C1 segment of cervical spinal cord (tissue), 14 donors: ENCODE data around the gene SCAI.
"Not testable (repeated sequence)": the region's sequence is repeated elsewhere in the genome, so short reads cannot be mapped to it uniquely, and the experiment has no call there.

ENCODE experiments used
- DNase-seq, 14 donors: peaks; one replicate each; lab custom pipeline; 2025; lab: John Stamatoyannopoulos, UW

The SCAI gene

GRCh38 chr9:125143377-125144090 lies at the start of gene SCAI:
SCAI (minus strand) TSS chr9:125143528; CDS start chr9:125143437, 91 bp downstream.
- peak; percentile 71 to 99 (median 94) for DNase-seq

DNA sequence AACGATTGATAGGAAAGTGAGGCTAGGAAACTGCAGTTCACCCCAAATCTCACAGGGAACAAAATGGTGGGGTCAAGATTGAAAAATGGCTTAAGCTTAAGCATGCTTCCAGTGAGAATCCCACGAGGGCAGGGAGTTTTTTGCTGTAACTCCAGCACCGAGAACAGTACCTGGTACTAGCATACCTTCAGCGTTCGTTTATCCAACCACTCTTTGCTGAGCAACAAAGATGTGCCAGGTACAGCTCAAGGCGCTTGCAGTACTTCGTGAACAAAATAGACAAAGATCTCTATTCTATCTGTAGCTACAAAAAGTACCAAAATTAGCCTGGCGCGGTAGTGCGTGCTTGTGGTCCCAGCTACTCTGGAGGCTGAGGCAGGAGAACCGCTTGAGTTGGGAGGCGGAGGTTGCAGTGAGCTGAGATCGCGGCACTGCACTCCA lies 47.1 kb upstream of the SCAI start:
- DNase-seq, result peak in 2 of 14 donors; percentile 1 to 18

DNA sequence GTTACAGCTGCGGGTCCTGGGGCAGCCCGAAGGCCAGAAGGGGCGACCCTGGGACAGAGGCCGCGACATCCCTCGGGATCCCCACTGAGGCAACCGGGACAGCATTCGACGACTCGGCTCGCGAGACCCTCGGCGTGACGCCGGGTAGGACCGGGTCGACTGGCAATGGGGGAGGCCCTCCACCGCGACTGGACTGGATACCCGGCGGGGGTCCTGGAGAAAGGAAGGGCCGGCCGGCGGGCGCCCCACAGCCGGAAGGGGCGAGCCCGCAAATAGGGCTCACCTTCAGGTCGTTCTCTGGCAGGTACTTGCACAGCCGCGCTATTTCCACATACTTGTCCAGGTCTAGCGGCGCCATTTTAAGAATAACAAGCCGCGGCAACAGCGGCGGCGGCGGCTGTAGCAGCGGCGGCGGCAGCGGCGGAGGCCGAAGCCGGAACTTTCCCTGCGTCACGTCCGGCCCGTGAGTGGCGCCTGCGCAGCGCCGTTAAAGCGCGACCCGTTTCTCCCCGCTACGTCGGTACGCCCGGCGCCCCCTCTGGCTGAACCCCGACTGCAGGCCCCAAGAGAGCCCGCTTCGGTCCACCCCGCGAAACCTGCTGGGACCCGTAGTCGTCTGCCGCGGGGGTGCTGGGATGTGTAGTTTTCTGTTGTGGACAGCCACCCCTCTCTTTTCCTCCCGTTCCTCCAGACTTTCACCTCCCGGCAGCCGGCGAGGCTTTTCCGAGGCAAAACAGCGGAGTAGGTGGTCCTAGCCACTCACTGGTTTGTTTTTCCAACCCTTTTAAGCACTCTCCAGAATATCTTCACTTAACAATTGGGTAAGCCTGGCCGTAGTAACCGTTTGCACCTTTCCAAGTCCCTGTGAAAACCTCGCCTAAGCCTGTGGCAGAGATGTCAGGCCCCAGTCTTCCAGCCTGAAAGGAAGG lies 46.3 kb upstream of the SCAI start, which contains the start of gene PPP6C:
PPP6C (minus strand) TSS at position 443 of the 929 bp plus-strand sequence; CDS start at position 358, 85 bp downstream.
- DNase-seq, result peak; percentile 65 to 97 (median 95)

- DNase-seq, result peak in 2 of 14 donors; percentile 27 to 29
Measured at GRCh38 chr9:125189011-125189360, 45.7 kb upstream of the SCAI start.

DNA sequence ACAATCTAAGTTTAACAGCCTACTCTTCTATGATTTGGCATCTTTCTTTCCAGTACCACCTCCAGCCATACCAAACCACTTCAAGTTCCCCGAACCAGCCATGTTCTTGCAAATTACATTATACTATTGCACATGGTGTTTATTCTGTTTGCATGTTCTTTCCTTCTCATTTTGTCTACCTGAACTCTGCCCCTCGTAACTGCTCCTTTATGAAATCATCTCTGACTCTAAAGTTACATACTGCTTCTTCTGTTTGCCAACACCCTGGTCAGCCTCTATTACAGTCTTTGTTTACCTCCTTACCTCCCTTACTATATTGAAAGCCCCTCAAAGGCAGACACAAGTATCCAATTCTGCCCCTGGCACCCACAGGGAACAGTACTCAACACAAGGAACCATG lies 40.2 kb upstream of the SCAI start:
- DNase-seq, result no peak

DNA sequence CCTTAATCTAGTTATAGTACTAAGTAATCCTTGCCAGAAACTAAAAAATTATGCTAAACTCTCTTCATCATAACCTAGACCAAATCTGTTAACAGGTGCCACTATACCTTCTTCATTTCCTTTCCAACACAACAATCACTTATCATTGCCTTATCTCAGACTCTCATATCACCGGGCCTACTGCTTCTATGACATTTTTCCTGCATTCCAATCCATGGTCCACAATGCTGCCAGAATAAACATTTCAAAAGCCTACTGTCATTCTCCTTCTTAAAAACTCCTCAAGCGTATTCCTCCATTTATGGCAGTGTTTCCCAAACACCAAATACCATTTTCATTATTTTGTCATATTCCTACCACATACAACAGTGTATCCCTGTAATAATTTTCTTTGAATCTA lies 39.7 kb upstream of the SCAI start:
- DNase-seq, result no peak

- not testable (repeated sequence) for DNase-seq
Measured at GRCh38 chr9:125181756-125182155, 38.4 kb upstream of the SCAI start.

- no peak for DNase-seq
Measured at GRCh38 chr9:125180876-125181275, 37.5 kb upstream of the SCAI start.

DNA sequence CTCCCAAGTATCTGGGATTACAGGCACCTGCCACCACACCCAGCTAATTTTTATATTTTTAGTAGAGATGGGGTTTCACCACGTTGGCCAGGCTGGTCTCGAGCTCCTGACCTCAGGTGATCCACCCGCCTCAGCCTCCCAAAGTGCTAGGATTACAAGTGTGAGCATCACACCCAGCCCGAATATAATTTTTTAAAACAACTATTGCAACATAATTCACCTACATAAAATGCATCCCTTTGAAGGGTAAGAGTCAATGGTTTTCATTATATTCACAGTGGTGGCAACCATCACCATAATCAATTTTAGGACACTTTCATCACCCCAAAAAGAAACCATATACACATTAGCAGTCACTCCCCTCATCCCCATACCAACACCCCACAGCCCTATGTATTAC lies 36.4 kb upstream of the SCAI start:
- not testable (repeated sequence) for DNase-seq

- no peak for DNase-seq
Measured at GRCh38 chr9:125177888-125178287, 34.6 kb upstream of the SCAI start.

DNA sequence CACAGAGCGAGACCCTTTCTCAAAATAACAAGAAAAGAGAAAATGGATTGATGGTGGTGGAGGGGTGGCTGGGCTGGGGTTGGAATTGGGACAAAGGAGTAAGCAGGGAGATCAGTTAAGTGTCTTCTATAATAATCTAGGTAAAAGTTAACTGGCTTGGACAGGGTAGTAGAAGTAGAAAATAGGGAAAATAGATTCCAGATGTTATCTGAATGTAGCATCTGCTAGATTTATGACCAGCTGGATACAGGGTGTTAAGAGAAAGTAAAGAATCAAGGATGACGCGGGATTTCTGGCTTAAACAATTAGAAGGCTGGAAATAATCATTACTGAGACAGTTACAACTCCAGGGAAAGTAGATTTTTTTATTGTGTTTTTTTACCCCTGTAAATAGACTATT lies 33.3 kb upstream of the SCAI start:
- DNase-seq, result no peak

DNA sequence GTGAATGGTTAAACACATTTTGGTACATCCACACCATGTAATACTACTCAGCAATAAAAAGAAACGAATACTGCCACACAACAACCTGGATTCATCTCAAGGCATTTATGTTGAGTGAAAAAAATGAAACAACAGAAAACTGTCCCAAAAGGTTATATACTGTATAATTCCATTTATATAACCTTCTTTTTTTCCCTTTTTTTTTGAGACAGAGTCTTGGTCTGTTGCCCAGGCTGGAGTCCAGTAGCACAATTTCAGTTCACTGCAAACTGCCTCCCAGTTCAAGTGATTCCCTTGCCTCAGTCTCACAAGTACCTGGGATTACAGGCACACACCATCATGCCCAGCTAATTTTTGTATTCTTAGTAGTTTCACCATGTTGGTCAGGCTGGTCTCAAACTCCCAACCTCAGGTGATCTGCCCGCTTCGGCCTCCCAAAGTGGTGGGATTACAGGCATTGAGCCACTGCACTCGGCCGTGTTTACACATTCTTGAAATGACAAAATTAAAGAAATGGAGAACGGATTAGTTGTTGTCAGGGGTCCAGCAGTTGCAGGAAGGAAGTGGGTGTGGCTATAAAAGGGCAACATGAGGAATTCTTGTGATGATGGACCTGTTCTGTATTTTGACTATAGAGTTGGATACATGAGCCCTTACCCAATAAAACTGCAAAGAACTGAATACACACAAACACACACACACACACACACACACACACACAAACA lies 28.9 kb upstream of the SCAI start:
- no peak for DNase-seq

DNA sequence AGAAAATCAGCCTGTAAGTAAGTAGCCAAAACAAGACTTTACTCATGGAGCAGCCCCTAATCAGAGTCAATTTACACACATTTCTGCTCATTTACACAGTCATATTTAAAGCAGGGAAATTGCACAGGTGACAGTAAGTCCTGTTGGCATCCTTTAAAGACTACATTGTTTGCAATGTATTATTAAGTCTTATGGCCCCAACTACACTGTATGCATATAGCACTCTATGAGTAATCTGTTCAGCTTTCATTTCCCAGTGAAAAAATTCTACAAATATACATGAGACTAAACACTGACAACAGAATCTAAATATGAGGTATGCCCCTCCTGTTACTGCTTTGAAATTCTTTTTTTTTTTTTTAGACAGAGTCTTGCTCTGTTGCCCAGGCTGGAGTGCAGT lies 26.6 kb upstream of the SCAI start:
- DNase-seq, result no peak

DNA sequence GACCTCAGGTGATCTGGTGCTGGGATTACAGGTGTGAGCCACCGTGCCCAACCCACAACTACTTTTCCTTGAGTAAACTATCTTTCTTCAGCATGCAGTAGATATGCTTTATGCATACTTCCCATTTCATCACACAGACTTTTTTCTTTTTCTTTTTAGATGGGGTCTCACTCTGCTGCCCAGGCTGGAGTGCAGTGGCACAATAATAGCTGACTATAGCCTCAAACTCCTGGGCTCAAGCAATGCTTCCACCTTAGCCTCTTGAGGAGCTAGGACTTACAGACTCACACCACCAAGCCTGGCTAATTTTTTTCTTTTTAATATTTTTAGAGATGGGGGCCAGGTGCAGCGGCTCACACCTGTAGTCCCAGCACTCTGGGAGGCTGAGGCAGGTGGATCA lies 23.4 kb upstream of the SCAI start:
- DNase-seq, result no peak

- DNase-seq, result not testable (repeated sequence)
Measured at GRCh38 chr9:125162891-125163290, 19.6 kb upstream of the SCAI start.

GRCh38 chr9:125161284-125161918 lies 18.1 kb upstream of the SCAI start:
- DNase-seq, result no peak

GRCh38 chr9:125160750-125161149 lies 17.4 kb upstream of the SCAI start:
- no peak for DNase-seq

- DNase-seq, result no peak
Measured at GRCh38 chr9:125156551-125156950, 13.2 kb upstream of the SCAI start.

DNA sequence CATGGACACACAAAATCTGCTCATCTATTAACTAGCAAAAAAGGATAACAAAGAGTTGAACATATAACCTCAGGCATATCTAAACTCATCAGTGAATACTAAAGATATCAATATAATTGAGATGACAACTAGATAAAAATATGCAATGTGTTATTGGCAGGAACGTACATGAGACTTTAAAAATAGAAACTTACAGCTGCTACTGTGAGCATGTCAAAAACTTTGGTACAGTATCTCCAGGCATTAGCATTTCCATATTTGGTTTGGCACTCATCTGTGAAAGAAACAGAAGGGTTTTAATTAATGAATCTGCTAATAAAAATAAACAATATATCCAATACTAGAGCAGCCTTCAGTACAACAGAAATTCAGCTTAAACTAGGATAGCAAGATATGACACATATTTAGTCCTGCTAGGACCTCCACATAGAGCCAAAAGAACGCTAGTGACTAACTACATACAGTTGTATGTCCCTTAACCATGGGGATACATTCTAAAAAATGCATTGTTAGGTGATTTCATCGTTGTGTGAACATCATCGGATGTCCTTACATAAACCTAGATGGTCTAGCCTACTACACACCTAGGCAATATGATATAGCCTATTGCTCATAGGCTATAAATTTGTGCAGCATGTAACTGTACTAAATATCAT lies 10.5 kb upstream of the SCAI start:
- no peak for DNase-seq

GRCh38 chr9:125151730-125152129 lies 8.4 kb upstream of the SCAI start:
- DNase-seq, result no peak
